Measurements from ENCODE around the gene SEPTIN1. TPM values are rescaled to one million over a fixed set of nuclear protein-coding genes. Genes with fewer than 3 reads are reported as not detected.

Gene SEPTIN1
- total and polyA plus RNA-seq, 2 of the 13 experiments (the other 11 are each of a cell fraction or from before 2014, with no cell fraction given) = 0.18 to 0.67 TPM

- TF ChIP-seq FOXK1 (CRISPR knock-in tag; IDR thresholded peaks at IDR 0.05; ENCODE audit: borderline replicate concordance, low read depth) (peak; percentile 87; the same call in 1 of the 2 replicates), ZNF616 (CRISPR knock-in tag; IDR thresholded peaks at IDR 0.05; ENCODE audit: low read depth) (0 out of 2 replicates have a peak, but pooled peaks have one; percentile 58), ZNF552 (CRISPR knock-in tag; IDR thresholded peaks at IDR 0.05; ENCODE audit: borderline replicate concordance) (no peak; the same call in 1 of the 2 replicates), ZSCAN31 (CRISPR knock-in tag; IDR thresholded peaks at IDR 0.05; ENCODE audit: low read depth) (peak; percentile 93), XRCC5 (optimal IDR thresholded peaks at IDR 0.05; ENCODE audit: low read length) (peak; percentile 93), NR2F1 (CRISPR knock-in tag; IDR thresholded peaks at IDR 0.05) (peak; percentile 45 to 59; a peak in 2 of 4 replicates), ZNF747 (CRISPR knock-in tag; IDR thresholded peaks at IDR 0.05; ENCODE audit: borderline replicate concordance) (peak; percentile 88; the same call in 1 of the 2 replicates), HMGXB3 (CRISPR knock-in tag; IDR thresholded peaks at IDR 0.05; ENCODE audit: borderline replicate concordance) (peak; percentile 95), ZNF343 (CRISPR knock-in tag; IDR thresholded peaks at IDR 0.05) (peak; percentile 45; the same call in 1 of the 2 replicates), ZFP62 (CRISPR knock-in tag; IDR thresholded peaks at IDR 0.05) (no peak), ZNF619 (CRISPR knock-in tag; IDR thresholded peaks at IDR 0.05) (no peak; the same call in none of the 2 replicates), NR1H2 (CRISPR knock-in tag; IDR thresholded peaks at IDR 0.05; ENCODE audit: borderline replicate concordance, low read depth) (peak; percentile 38; the same call in 1 of the 2 replicates), ZNF775 (CRISPR knock-in tag; IDR thresholded peaks at IDR 0.05; ENCODE audit: borderline replicate concordance) (peak; percentile 73; the same call in 1 of the 2 replicates), NFIB (CRISPR knock-in tag; IDR thresholded peaks at IDR 0.05; ENCODE audit: borderline replicate concordance) (no peak; the same call in 1 of the 2 replicates)
- TF ChIP-seq, protein P1, sequence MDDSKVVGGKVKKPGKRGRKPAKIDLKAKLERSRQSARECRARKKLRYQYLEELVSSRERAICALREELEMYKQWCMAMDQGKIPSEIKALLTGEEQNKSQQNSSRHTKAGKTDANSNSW (CRISPR knock-in tag; IDR thresholded peaks at IDR 0.05; ENCODE audit: borderline replicate concordance) = no peak; the same call in 1 of the 2 replicates
- TF ChIP-seq, protein P2, sequence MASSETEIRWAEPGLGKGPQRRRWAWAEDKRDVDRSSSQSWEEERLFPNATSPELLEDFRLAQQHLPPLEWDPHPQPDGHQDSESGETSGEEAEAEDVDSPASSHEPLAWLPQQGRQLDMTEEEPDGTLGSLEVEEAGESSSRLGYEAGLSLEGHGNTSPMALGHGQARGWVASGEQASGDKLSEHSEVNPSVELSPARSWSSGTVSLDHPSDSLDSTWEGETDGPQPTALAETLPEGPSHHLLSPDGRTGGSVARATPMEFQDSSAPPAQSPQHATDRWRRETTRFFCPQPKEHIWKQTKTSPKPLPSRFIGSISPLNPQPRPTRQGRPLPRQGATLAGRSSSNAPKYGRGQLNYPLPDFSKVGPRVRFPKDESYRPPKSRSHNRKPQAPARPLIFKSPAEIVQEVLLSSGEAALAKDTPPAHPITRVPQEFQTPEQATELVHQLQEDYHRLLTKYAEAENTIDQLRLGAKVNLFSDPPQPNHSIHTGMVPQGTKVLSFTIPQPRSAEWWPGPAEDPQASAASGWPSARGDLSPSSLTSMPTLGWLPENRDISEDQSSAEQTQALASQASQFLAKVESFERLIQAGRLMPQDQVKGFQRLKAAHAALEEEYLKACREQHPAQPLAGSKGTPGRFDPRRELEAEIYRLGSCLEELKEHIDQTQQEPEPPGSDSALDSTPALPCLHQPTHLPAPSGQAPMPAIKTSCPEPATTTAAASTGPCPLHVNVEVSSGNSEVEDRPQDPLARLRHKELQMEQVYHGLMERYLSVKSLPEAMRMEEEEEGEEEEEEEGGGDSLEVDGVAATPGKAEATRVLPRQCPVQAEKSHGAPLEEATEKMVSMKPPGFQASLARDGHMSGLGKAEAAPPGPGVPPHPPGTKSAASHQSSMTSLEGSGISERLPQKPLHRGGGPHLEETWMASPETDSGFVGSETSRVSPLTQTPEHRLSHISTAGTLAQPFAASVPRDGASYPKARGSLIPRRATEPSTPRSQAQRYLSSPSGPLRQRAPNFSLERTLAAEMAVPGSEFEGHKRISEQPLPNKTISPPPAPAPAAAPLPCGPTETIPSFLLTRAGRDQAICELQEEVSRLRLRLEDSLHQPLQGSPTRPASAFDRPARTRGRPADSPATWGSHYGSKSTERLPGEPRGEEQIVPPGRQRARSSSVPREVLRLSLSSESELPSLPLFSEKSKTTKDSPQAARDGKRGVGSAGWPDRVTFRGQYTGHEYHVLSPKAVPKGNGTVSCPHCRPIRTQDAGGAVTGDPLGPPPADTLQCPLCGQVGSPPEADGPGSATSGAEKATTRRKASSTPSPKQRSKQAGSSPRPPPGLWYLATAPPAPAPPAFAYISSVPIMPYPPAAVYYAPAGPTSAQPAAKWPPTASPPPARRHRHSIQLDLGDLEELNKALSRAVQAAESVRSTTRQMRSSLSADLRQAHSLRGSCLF (CRISPR knock-in tag; IDR thresholded peaks at IDR 0.05; ENCODE audit: borderline replicate concordance) = no peak; the same call in 1 of the 2 replicates
- TF ChIP-seq, protein P3, sequence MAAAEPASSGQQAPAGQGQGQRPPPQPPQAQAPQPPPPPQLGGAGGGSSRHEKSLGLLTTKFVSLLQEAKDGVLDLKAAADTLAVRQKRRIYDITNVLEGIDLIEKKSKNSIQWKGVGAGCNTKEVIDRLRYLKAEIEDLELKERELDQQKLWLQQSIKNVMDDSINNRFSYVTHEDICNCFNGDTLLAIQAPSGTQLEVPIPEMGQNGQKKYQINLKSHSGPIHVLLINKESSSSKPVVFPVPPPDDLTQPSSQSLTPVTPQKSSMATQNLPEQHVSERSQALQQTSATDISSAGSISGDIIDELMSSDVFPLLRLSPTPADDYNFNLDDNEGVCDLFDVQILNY (CRISPR knock-in tag; conservative IDR thresholded peaks at IDR 0.05) = no peak; the same call in 1 of the 2 replicates
Observed at GRCh38 chr16:30429678-30430427, 47.5 kb upstream of the SEPTIN1 start, which contains the start of gene DCTPP1 (continued).
